ENCODE data around the gene MAMDC2. TPM values are rescaled to one million over a fixed set of nuclear protein-coding genes. Genes with fewer than 3 reads are reported as not detected.

The MAMDC2 gene
- total RNA-seq, 1 experiment from 2014 or later, result 1.2 TPM

GRCh38 chr9:70257502-70257901 is 213.9 kb downstream of the MAMDC2 start:
- ATAC-seq (no peak), DNase-seq (ENCODE audit: low read depth, low spot score) (no peak)
- no TSS peak for BruUV-seq (replicated peaks)
- intact Hi-C loops (cut with micrococcal nuclease), result no loop called here
- peaks cover 15 to 24% of the 10 kb centered on the region in 2 experiments for H3K36me3 ChIP-seq (ENCODE audit: control insufficient read depth in 1 of 2, insufficient read depth in 2 of 2, low read length in 2 of 2)
- no peaks in the 10 kb centered on the region for H3K9me2 ChIP-seq (ENCODE audit: insufficient read depth)
- H3K4me3 ChIP-seq (replicated peaks in 1 of 2; ENCODE audit: low read depth in 1 of 2, low read length in 2 of 2), result peak overlapping the region in 1 of 2 experiments; percentile 80; a peak in 1 of 4 replicates
- peaks cover 16% of the 10 kb centered on the region; the same call in 1 of the 2 replicates for H4K20me1 ChIP-seq (ENCODE audit: insufficient read depth)
- no peak for TF ChIP-seq POLR2AphosphoS5 (IDR thresholded peaks at IDR 0.05; ENCODE audit: low read depth, low read length)
- TF ChIP-seq RAD21 (IDR thresholded peaks at IDR 0.05; ENCODE audit: low read depth), result no peak
- TF ChIP-seq YY1 (IDR thresholded peaks at IDR 0.05; ENCODE audit: extremely low read depth, insufficient replicate concordance, low read depth, low read length), result no peak
- no peak for TF ChIP-seq POLR2A (IDR thresholded peaks at IDR 0.05; ENCODE audit: borderline replicate concordance, extremely low read depth, insufficient read depth, insufficient read length)
- no peak for TF ChIP-seq SRF (IDR thresholded peaks at IDR 0.05; ENCODE audit: low read depth)
- no peak for TF ChIP-seq EZH2 (IDR thresholded peaks at IDR 0.05)
- no peak for TF ChIP-seq ATF3 (IDR thresholded peaks at IDR 0.05)
- no peak for TF ChIP-seq REST (IDR thresholded peaks at IDR 0.05; ENCODE audit: low read depth)
- no peak for TF ChIP-seq EGR1 (IDR thresholded peaks at IDR 0.05; ENCODE audit: low read depth)
- TF ChIP-seq SP1 (IDR thresholded peaks at IDR 0.05; ENCODE audit: low read depth), result no peak
- peak overlapping the region; percentile 92 for H3K4me2 ChIP-seq (ENCODE audit: low read length)
- no peaks in the 10 kb centered on the region for H3K27me3 ChIP-seq (ENCODE audit: insufficient read depth, low read length)
- no peaks in the 10 kb centered on the region for H3K9me3 ChIP-seq (ENCODE audit: control insufficient read depth in 1 of 2, insufficient read depth in 1 of 2, low read depth in 1 of 2, low read length in 2 of 2)
- H3K4me1 ChIP-seq (ENCODE audit: control insufficient read depth in 1 of 2, insufficient read depth in 2 of 2, low read length in 2 of 2), result peaks cover 8 to 28% of the 10 kb centered on the region in 2 experiments
- no peak overlapping the region for H2AFZ ChIP-seq (ENCODE audit: low read depth, low read length, poor library complexity, severe bottlenecking)
- H3K9ac ChIP-seq (ENCODE audit: low read length), result peak overlapping the region; percentile 96
- CTCF ChIA-PET, result no interaction called here
- H3K27ac ChIP-seq (ENCODE audit: low read depth, low read length), result no peak overlapping the region
- POLR2A ChIA-PET, result interaction anchor here (0.9 to 1.8 kb wide), 2 partner anchors 14 kb away, joined by 3 to 6 read pairs; no protein-coding TSS in a partner anchor
- RAD21 ChIA-PET (ENCODE audit: low non-redundant PET in 1 of 2, low total read pairs in 2 of 2, uncharacterized antibody in 2 of 2, unreplicated experiment in 2 of 2), result no interaction called here
- H3K79me2 ChIP-seq (ENCODE audit: insufficient read depth, low read length), result peaks cover 37% of the 10 kb centered on the region

Data from HCT116 (cell line).